Neural cell (in vitro differentiated cells): ENCODE measurements around the gene RNF187. TPM values are rescaled to one million over a fixed set of nuclear protein-coding genes. Genes with fewer than 3 reads are reported as not detected.

Source experiments
- H2AFZ ChIP-seq: fragments of 200-600, 300-800 bp; sonication (generic), shearing (Covaris generic); 2 replicates; pipeline ENCODE4 v1.6.0; 2014; ENCODE audit warnings: low read depth, mild to moderate bottlenecking, antibody characterized with exemption, low read length, moderate library complexity
- H3F3A ChIP-seq: fragments of 200-600 bp; shearing (Covaris generic); 2 replicates; pipeline ENCODE4 v1.6.1; 2016; ENCODE audit warnings: mild to moderate bottlenecking, moderate library complexity, mixed read lengths, antibody characterized with exemption, low read length; ENCODE audit not compliant: insufficient read depth, poor library complexity, severe bottlenecking
- H3K27ac ChIP-seq: fragments of 200-600, 300-800 bp; sonication (generic), shearing (Covaris generic); 2 replicates; pipeline ENCODE4 v1.5.1; 2014; ENCODE audit warnings: mild to moderate bottlenecking, low read length, moderate library complexity
- H3K27me3 ChIP-seq: fragments of 300-800, 200-600 bp; sonication (generic), shearing (Covaris generic); 2 replicates; pipeline ENCODE4 v1.6.0; 2014; ENCODE audit warnings: mild to moderate bottlenecking, low read depth, low read length, moderate library complexity; ENCODE audit not compliant: insufficient read depth
- H3K36me3 ChIP-seq: fragments of 300-800, 200-600 bp; sonication (generic), shearing (Covaris generic); 2 replicates; pipeline ENCODE4 v1.5.1; 2014; ENCODE audit warnings: mild to moderate bottlenecking, antibody characterized with exemption, low read length, moderate library complexity; ENCODE audit not compliant: insufficient read depth
- H3K4me2 ChIP-seq: fragments of 300-800, 200-600 bp; sonication (generic), shearing (Covaris generic); 2 replicates; pipeline ENCODE4 v1.6.0; 2014; ENCODE audit warnings: mild to moderate bottlenecking, low read length
- H3K4me3 ChIP-seq: fragments of 300-800, 200-600 bp; sonication (generic), shearing (Covaris generic); 2 replicates; pipeline ENCODE4 v1.5.1; 2014; ENCODE audit warnings: mild to moderate bottlenecking, low read length, moderate library complexity
- H3K79me2 ChIP-seq: fragments of 200-600 bp; shearing (Covaris generic); replicated peaks from 2 replicates; pipeline ENCODE4 v1.6.0; 2014; ENCODE audit warnings: mild to moderate bottlenecking, low read length, moderate library complexity; ENCODE audit not compliant: insufficient read depth
- H3K9ac ChIP-seq: fragments of 300-800, 200-600 bp; sonication (generic), shearing (Covaris generic); 2 replicates; pipeline ENCODE4 v1.6.1; 2016; ENCODE audit warnings: mild to moderate bottlenecking, low read length, mixed read lengths
- H3K9me2 ChIP-seq: fragments of 200-600 bp; shearing (Covaris generic); 2 replicates; pipeline ENCODE4 v1.6.1; 2016; ENCODE audit warnings: mild to moderate bottlenecking, low read length, mixed read lengths; ENCODE audit not compliant: insufficient read depth
- H3K9me3 ChIP-seq: fragments of 200-600, 300-800 bp; sonication (generic), shearing (Covaris generic); 2 replicates; pipeline ENCODE4 v1.6.1; 2016; ENCODE audit warnings: mild to moderate bottlenecking, mixed run types, low read length, moderate library complexity, mixed read lengths
- H4K20me1 ChIP-seq: fragments of 200-600 bp; shearing (Covaris generic); 2 replicates; pipeline ENCODE4 v1.6.1; 2016; ENCODE audit warnings: mild to moderate bottlenecking, mixed run types; ENCODE audit not compliant: insufficient read depth
- CTCF ChIP-seq: fragments of 450-650 bp; IDR thresholded peaks from 2 replicates; pipeline ENCODE4 v1.5.1; 2014; ENCODE audit warnings: antibody characterized with exemption, mild to moderate bottlenecking, moderate library complexity; ENCODE audit not compliant: poor library complexity, severe bottlenecking
- EP300 ChIP-seq: fragments of 450-650 bp; conservative IDR thresholded peaks from 2 replicates; pipeline ENCODE4 v1.6.1; 2014; ENCODE audit warnings: antibody characterized with exemption, mild to moderate bottlenecking, moderate library complexity; ENCODE audit not compliant: poor library complexity, severe bottlenecking
- EZH2 ChIP-seq: fragments of 200-600, 300-800 bp; shearing (Covaris generic), sonication (generic); IDR thresholded peaks from 2 replicates; pipeline ENCODE4 v1.6.1; 2014; ENCODE audit warnings: antibody characterized with exemption, low read length, borderline replicate concordance, mild to moderate bottlenecking; ENCODE audit not compliant: insufficient read depth, poor library complexity, severe bottlenecking
- MXI1 ChIP-seq: fragments of 450-650 bp; conservative IDR thresholded peaks from 2 replicates; pipeline ENCODE4 v1.6.1; 2014; ENCODE audit warnings: antibody characterized with exemption, mild to moderate bottlenecking; ENCODE audit not compliant: poor library complexity, severe bottlenecking
- POLR2AphosphoS5 ChIP-seq: IDR thresholded peaks from 2 replicates; pipeline ENCODE4 v1.6.1; 2012
- RAD21 ChIP-seq: fragments of 450-650 bp; conservative IDR thresholded peaks from 2 replicates; pipeline ENCODE4 v1.6.1; 2014; ENCODE audit warnings: antibody characterized with exemption, mild to moderate bottlenecking, moderate library complexity
- REST ChIP-seq: IDR thresholded peaks from 2 replicates; pipeline ENCODE4 v1.6.1; 2012; ENCODE audit warnings: borderline replicate concordance
- SMC3 ChIP-seq: fragments of 450-650 bp; conservative IDR thresholded peaks from 2 replicates; pipeline ENCODE4 v1.6.1; 2014; ENCODE audit warnings: antibody characterized with exemption, mild to moderate bottlenecking, moderate library complexity; ENCODE audit not compliant: poor library complexity
- TAF1 ChIP-seq: IDR thresholded peaks from 2 replicates; pipeline ENCODE4 v1.6.1; 2012; ENCODE audit warnings: low read depth
- polyA plus RNA-seq: library from polyadenylated mRNA; depleted of rRNA; stranded (reverse); fragments of >200 nt; gene quantifications from 2 replicates; pipeline ENCODE4 v1.2.3, GENCODE V29; 2014

RNF187 gene
- polyA plus RNA-seq, 1 donor from 2014 or later = 73.6 TPM

- Histone ChIP-seq H3K79me2 (peaks cover 9% of the 10 kb centered on the region), H3K9ac (no peak overlapping the region), H3K36me3 (no peaks in the 10 kb centered on the region), H3K9me3 (no peaks in the 10 kb centered on the region), H4K20me1 (no peaks in the 10 kb centered on the region), H3K4me3 (no peak overlapping the region), H3K9me2 (no peaks in the 10 kb centered on the region), H2AFZ (no peak overlapping the region), H3F3A (no peaks in the 10 kb centered on the region), H3K4me2 (no peak overlapping the region), H3K27ac (no peak overlapping the region), H3K27me3 (no peaks in the 10 kb centered on the region)
- TF ChIP-seq EZH2 = no peak
- TF ChIP-seq REST = no peak
- TF ChIP-seq SMC3 = no peak
- no peak for TF ChIP-seq TAF1
- TF ChIP-seq EP300 = no peak
- no peak for TF ChIP-seq POLR2AphosphoS5
- no peak for TF ChIP-seq CTCF
- no peak for TF ChIP-seq RAD21
- no peak for TF ChIP-seq MXI1
These were observed 3.4 kb upstream of the RNF187 start for GRCh38 chr1:228483789-228484188.

- H3F3A ChIP-seq = no peaks in the 10 kb centered on the region
- peak overlapping the region; percentile 83 for H2AFZ ChIP-seq
- H3K27ac ChIP-seq = peak overlapping the region; percentile 96
- H3K4me3 ChIP-seq = peak overlapping the region; percentile 88
- TF ChIP-seq CTCF (no peak), MXI1 (peak; percentile 77), EZH2 (no peak), POLR2AphosphoS5 (peak; percentile 78), REST (peak; percentile 75), EP300 (peak; percentile 56), TAF1 (peak; percentile 65), SMC3 (peak; percentile 28), RAD21 (no peak)
- H3K9me3 ChIP-seq = no peaks in the 10 kb centered on the region
- H3K36me3 ChIP-seq = no peaks in the 10 kb centered on the region
- H4K20me1 ChIP-seq = no peaks in the 10 kb centered on the region
- peaks cover 9% of the 10 kb centered on the region for H3K79me2 ChIP-seq
- peak overlapping the region; percentile 46 for H3K4me2 ChIP-seq
- H3K9ac ChIP-seq = peak overlapping the region; percentile 78
- no peaks in the 10 kb centered on the region for H3K27me3 ChIP-seq
- H3K9me2 ChIP-seq = no peaks in the 10 kb centered on the region
These were observed 416 bp upstream of the RNF187 start for GRCh38 chr1:228486596-228487335.
